A549 (cell line): Measurements from ENCODE around the gene PRG3.

Experiments used
- JUNB ChIP-seq: fragments of >200 bp; sonication (Bioruptor Twin); formaldehyde crosslinking; IDR thresholded peaks from 2 replicates; pipeline ENCODE4 v1.6.1; 2016
- KDM1A ChIP-seq: fragments of 200-600 bp; sonication (generic); IDR thresholded peaks from 2 replicates; pipeline ENCODE4 v1.6.1; 2016; ENCODE audit warnings: low read depth, mild to moderate bottlenecking
- PHF8 ChIP-seq: fragments of 200-600 bp; sonication (generic); IDR thresholded peaks from 2 replicates; pipeline ENCODE4 v1.6.1; 2016; ENCODE audit warnings: low read depth, mild to moderate bottlenecking, antibody characterized with exemption, moderate library complexity, borderline replicate concordance
- POLR2A ChIP-seq: IDR thresholded peaks from 2 replicates; pipeline ENCODE4 v1.6.1; 2012; ENCODE audit warnings: mild to moderate bottlenecking, low read length
- RAD21 ChIP-seq, 2 experiments: fragments of >200 bp in 1 of 2; sonication (Bioruptor Twin) in 1 of 2; formaldehyde crosslinking in 1 of 2; IDR thresholded peaks in 1 of 2; conservative IDR thresholded peaks in 1 of 2; 2 replicates in 1 of 2; 3 replicates in 1 of 2; pipeline ENCODE4 v1.6.1; 2012 to 2018; ENCODE audit warnings: inconsistent platforms in 1 of 2
- SMC3 ChIP-seq: fragments of >200 bp; sonication (Bioruptor Twin); formaldehyde crosslinking; IDR thresholded peaks from 3 replicates; pipeline ENCODE4 v1.6.1; 2018; ENCODE audit warnings: inconsistent platforms
- SREBF2 ChIP-seq: fragments of 450-650 bp; IDR thresholded peaks from 2 replicates; pipeline ENCODE4 v1.6.1; 2014; ENCODE audit warnings: mild to moderate bottlenecking, moderate library complexity
- TF ChIP-seq, protein P1 (sequence below): fragments of >200 bp; sonication (Bioruptor Twin); formaldehyde crosslinking; IDR thresholded peaks from 3 replicates; pipeline ENCODE4 v1.5.1; 2016
- TF ChIP-seq, protein P2 (sequence below): fragments of 450-650 bp; IDR thresholded peaks from 2 replicates; pipeline ENCODE4 v1.6.1; 2014; ENCODE audit warnings: antibody characterized with exemption

DNA sequence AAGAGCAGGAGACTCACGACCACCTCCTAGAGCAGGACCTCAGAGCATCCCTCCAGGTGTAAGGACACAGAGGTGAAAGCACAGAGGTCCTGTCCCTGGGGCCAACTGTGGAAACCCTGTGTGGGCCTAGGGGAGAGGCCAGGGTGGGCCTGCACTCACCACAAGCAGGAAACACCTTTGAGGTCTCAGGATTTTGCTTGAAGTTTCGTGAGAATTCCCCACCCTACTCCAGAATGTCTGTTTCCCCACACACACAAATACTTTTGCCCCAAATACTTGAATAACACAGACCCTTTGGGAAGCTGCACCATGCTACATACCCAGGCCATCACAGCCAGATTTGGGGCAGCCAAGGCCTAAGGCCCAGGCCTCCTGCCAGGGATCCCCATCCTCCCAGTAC lies 27.8 kb upstream of the PRG3 start:
- TF ChIP-seq, protein P1, sequence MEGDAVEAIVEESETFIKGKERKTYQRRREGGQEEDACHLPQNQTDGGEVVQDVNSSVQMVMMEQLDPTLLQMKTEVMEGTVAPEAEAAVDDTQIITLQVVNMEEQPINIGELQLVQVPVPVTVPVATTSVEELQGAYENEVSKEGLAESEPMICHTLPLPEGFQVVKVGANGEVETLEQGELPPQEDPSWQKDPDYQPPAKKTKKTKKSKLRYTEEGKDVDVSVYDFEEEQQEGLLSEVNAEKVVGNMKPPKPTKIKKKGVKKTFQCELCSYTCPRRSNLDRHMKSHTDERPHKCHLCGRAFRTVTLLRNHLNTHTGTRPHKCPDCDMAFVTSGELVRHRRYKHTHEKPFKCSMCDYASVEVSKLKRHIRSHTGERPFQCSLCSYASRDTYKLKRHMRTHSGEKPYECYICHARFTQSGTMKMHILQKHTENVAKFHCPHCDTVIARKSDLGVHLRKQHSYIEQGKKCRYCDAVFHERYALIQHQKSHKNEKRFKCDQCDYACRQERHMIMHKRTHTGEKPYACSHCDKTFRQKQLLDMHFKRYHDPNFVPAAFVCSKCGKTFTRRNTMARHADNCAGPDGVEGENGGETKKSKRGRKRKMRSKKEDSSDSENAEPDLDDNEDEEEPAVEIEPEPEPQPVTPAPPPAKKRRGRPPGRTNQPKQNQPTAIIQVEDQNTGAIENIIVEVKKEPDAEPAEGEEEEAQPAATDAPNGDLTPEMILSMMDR = no peak
- TF ChIP-seq POLR2A (no peak), RAD21 (conservative IDR thresholded peaks at IDR 0.05 in 1 of 2, IDR thresholded peaks at IDR 0.05 in 1 of 2) (no peak), SMC3 (no peak), KDM1A (no peak), JUNB (no peak), PHF8 (no peak), SREBF2 (no peak)
- TF ChIP-seq, protein P2, sequence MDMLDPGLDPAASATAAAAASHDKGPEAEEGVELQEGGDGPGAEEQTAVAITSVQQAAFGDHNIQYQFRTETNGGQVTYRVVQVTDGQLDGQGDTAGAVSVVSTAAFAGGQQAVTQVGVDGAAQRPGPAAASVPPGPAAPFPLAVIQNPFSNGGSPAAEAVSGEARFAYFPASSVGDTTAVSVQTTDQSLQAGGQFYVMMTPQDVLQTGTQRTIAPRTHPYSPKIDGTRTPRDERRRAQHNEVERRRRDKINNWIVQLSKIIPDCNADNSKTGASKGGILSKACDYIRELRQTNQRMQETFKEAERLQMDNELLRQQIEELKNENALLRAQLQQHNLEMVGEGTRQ = no peak
